H9 (cell line): ENCODE results near the gene ADARB2. TPM values are rescaled to one million over a fixed set of nuclear protein-coding genes. Genes with fewer than 3 reads are reported as not detected.

Source experiments
- DNase-seq: peaks from one replicate; pipeline ENCODE4 v3.0.0-alpha.2; 2017
- H2AFZ ChIP-seq: one replicate; pipeline ENCODE4 v1.6.1; 2013; ENCODE audit warnings: mild to moderate bottlenecking, low read length, control low read depth, moderate library complexity
- H2AK5ac ChIP-seq: 2 replicates; pipeline ENCODE4 v1.6.1; 2013; ENCODE audit warnings: low read length, control low read depth, mixed read lengths; ENCODE audit not compliant: insufficient read length
- H2BK120ac ChIP-seq: one replicate; pipeline ENCODE4 v1.6.1; 2013; ENCODE audit warnings: low read depth, mild to moderate bottlenecking, low read length, control low read depth, inconsistent platforms; ENCODE audit not compliant: poor library complexity, severe bottlenecking
- H2BK12ac ChIP-seq: 2 replicates; pipeline ENCODE4 v1.6.1; 2013; ENCODE audit warnings: low read length, control low read depth, mixed read lengths, low read depth; ENCODE audit not compliant: insufficient read length
- H2BK15ac ChIP-seq: 2 replicates; pipeline ENCODE4 v1.6.1; 2013; ENCODE audit warnings: low read depth, low read length, control low read depth
- H2BK20ac ChIP-seq: one replicate; pipeline ENCODE4 v1.6.1; 2013; ENCODE audit warnings: low read depth, mild to moderate bottlenecking, low read length, control low read depth, inconsistent platforms; ENCODE audit not compliant: poor library complexity, severe bottlenecking
- H2BK5ac ChIP-seq: 2 replicates; pipeline ENCODE4 v1.6.1; 2013; ENCODE audit warnings: low read length, control low read depth, mixed read lengths; ENCODE audit not compliant: insufficient read length
- H3K14ac ChIP-seq: 2 replicates; pipeline ENCODE4 v1.6.1; 2013; ENCODE audit warnings: low read length, control low read depth; ENCODE audit not compliant: insufficient read depth
- H3K18ac ChIP-seq: 2 replicates; pipeline ENCODE4 v1.6.1; 2013; ENCODE audit warnings: low read depth, mild to moderate bottlenecking, mixed read lengths, low read length, control low read depth; ENCODE audit not compliant: insufficient read length
- H3K23ac ChIP-seq: 2 replicates; pipeline ENCODE4 v1.6.1; 2013; ENCODE audit warnings: low read length, control low read depth, mixed read lengths, low read depth; ENCODE audit not compliant: insufficient read length
- H3K23me2 ChIP-seq: 2 replicates; pipeline ENCODE4 v1.6.1; 2013; ENCODE audit warnings: low read depth, mild to moderate bottlenecking, mixed read lengths, low read length, control low read depth; ENCODE audit not compliant: insufficient read length, poor library complexity, severe bottlenecking
- H3K27ac ChIP-seq: 2 replicates; pipeline ENCODE4 v1.5.1; 2013; ENCODE audit warnings: low read length, control low read depth, mixed read lengths, low read depth; ENCODE audit not compliant: insufficient read length
- H3K27me3 ChIP-seq: 2 replicates; pipeline ENCODE4 v1.6.1; 2013; ENCODE audit warnings: low read length, control low read depth, inconsistent platforms; ENCODE audit not compliant: insufficient read depth
- H3K4ac ChIP-seq: 2 replicates; pipeline ENCODE4 v1.6.1; 2013; ENCODE audit warnings: low read depth, mild to moderate bottlenecking, control low read depth, inconsistent platforms, low read length, moderate library complexity
- H3K4me1 ChIP-seq: 2 replicates; pipeline ENCODE4 v1.6.1; 2013; ENCODE audit warnings: low read length, control low read depth, inconsistent platforms; ENCODE audit not compliant: insufficient read depth
- H3K4me2 ChIP-seq: 2 replicates; pipeline ENCODE4 v1.6.1; 2013; ENCODE audit warnings: low read length, control low read depth, mixed read lengths; ENCODE audit not compliant: insufficient read length, insufficient read depth
- H3K56ac ChIP-seq: 2 replicates; pipeline ENCODE4 v1.6.1; 2013; ENCODE audit warnings: low read depth, mild to moderate bottlenecking, mixed read lengths, low read length, control low read depth; ENCODE audit not compliant: insufficient read length
- H3K79me1 ChIP-seq: 2 replicates; pipeline ENCODE4 v1.6.1; 2013; ENCODE audit warnings: low read depth, mild to moderate bottlenecking, moderate library complexity, low read length, control low read depth, inconsistent platforms; ENCODE audit not compliant: insufficient read depth, poor library complexity, severe bottlenecking
- H3K79me2 ChIP-seq: 2 replicates; pipeline ENCODE4 v1.6.1; 2013; ENCODE audit warnings: low read length, control low read depth, inconsistent platforms; ENCODE audit not compliant: insufficient read depth
- H3K9ac ChIP-seq: 2 replicates; pipeline ENCODE4 v1.6.1; 2013; ENCODE audit warnings: low read length, control low read depth, mixed read lengths; ENCODE audit not compliant: insufficient read length; ENCODE audit errors: extremely low read depth
- H3K9me3 ChIP-seq: one replicate; pipeline ENCODE4 v1.6.1; 2013; ENCODE audit warnings: low read depth, low read length, inconsistent platforms; ENCODE audit not compliant: control insufficient read depth
- H3T11ph ChIP-seq: one replicate; pipeline ENCODE4 v1.6.1; 2013; ENCODE audit warnings: mild to moderate bottlenecking, low read length, control low read depth, inconsistent platforms
- H4K20me1 ChIP-seq: one replicate; pipeline ENCODE4 v1.6.1; 2013; ENCODE audit not compliant: control insufficient read depth, insufficient read length, insufficient read depth
- H4K5ac ChIP-seq: 2 replicates; pipeline ENCODE4 v1.6.1; 2013; ENCODE audit warnings: low read depth, mild to moderate bottlenecking, mixed read lengths, low read length, control low read depth; ENCODE audit not compliant: insufficient read length
- H4K8ac ChIP-seq: replicated peaks from 2 replicates; pipeline ENCODE4 v1.6.1; 2013; ENCODE audit warnings: low read length, control low read depth, mixed read lengths, low read depth; ENCODE audit not compliant: insufficient read length
- H4K91ac ChIP-seq: 2 replicates; pipeline ENCODE4 v1.6.1; 2013; ENCODE audit warnings: low read depth, mild to moderate bottlenecking, moderate library complexity, mixed read lengths, low read length, control low read depth; ENCODE audit not compliant: insufficient read length
- H3K27ac Mint-ChIP-seq, 3 experiments: 2 replicates in 2 of 3; 3 replicates in 1 of 3; pipeline ENCODE4 v1.8.0; 2020 to 2021; ENCODE audit warnings: mixed read lengths in 3 of 3, mild to moderate bottlenecking in 1 of 3, moderate library complexity in 1 of 3
- H3K27me3 Mint-ChIP-seq: 2 replicates; pipeline ENCODE4 v1.8.0; 2021; ENCODE audit warnings: low read depth, mild to moderate bottlenecking, moderate library complexity, mixed read lengths
- H3K36me3 Mint-ChIP-seq, 3 experiments: 2 replicates in 2 of 3; 3 replicates in 1 of 3; pipeline ENCODE4 v1.8.0; 2020 to 2021; ENCODE audit warnings: low read depth in 3 of 3, mixed read lengths in 3 of 3; ENCODE audit not compliant: insufficient read depth in 1 of 3
- H3K4me1 Mint-ChIP-seq, 2 experiments: 2 replicates each; pipeline ENCODE4 v1.8.0; 2020; ENCODE audit warnings: mixed read lengths in 2 of 2
- H3K4me3 Mint-ChIP-seq, 2 experiments: 2 replicates in 1 of 2; 3 replicates in 1 of 2; pipeline ENCODE4 v1.8.0; 2020 to 2021; ENCODE audit warnings: mild to moderate bottlenecking in 2 of 2, mixed read lengths in 2 of 2, moderate library complexity in 1 of 2
- H3K9me3 Mint-ChIP-seq, 2 experiments: 2 replicates in 1 of 2; 3 replicates in 1 of 2; pipeline ENCODE4 v1.8.0; 2020; ENCODE audit warnings: mild to moderate bottlenecking in 2 of 2, mixed read lengths in 2 of 2, moderate library complexity in 1 of 2
- CTCF ChIP-seq: fragments of 200-600 bp; sonication (generic); conservative IDR thresholded peaks from 3 replicates; pipeline ENCODE4 v1.8.0; 2021; ENCODE audit warnings: antibody characterized with exemption, mild to moderate bottlenecking
- WGBS: extraction: QIAGEN DNeasy Blood & Tissue Kit; methylation state at CpG from one replicate; pipeline ENCODE4 v1.1.7; 2013; ENCODE audit warnings: missing lambda C conversion rate, low lambda C conversion rate, mixed read lengths; ENCODE audit not compliant: insufficient read length; ENCODE audit errors: extremely low coverage; 5-methylcytosine and 5-hydroxymethylcytosine counted together
- total RNA-seq: library from RNA; stranded (reverse); gene quantifications from 2 replicates; pipeline ENCODE4 v1.2.1, GENCODE V29; 2021

Gene ADARB2
- total RNA-seq, 1 experiment from 2014 or later = 0.87 TPM

- H2BK15ac ChIP-seq = no peak overlapping the region
- no peak overlapping the region for H2AFZ ChIP-seq
- no peaks in the 10 kb centered on the region for H3K23me2 ChIP-seq
- H2AK5ac ChIP-seq = no peak overlapping the region
- H3K9me3 ChIP-seq = no peaks in the 10 kb centered on the region
- no peak overlapping the region for H3K18ac ChIP-seq
- no peaks in the 10 kb centered on the region for H3K27me3 ChIP-seq
- H3K56ac ChIP-seq = no peak overlapping the region
- no peak overlapping the region for H3K4me3 Mint-ChIP-seq
- H3K27ac Mint-ChIP-seq = no peak overlapping the region
- no peak overlapping the region for H3T11ph ChIP-seq
- H3K27ac ChIP-seq = no peak overlapping the region
- H3K9ac ChIP-seq = no peak overlapping the region
- H2BK5ac ChIP-seq = no peak overlapping the region
- no peak overlapping the region for H3K4ac ChIP-seq
- H3K36me3 Mint-ChIP-seq = peaks cover 0 to 2% (median 0%) of the 10 kb centered on the region in 3 experiments; a peak in 2 of 7 replicates
- H2BK20ac ChIP-seq = no peak overlapping the region
- no CpG with 5 or more reads among the region's 5 CpGs for WGBS
- H3K79me1 ChIP-seq = no peaks in the 10 kb centered on the region
- H3K4me1 ChIP-seq = peaks cover 2% of the 10 kb centered on the region; the same call in 1 of the 2 replicates
- DNase-seq = no peak
- no peak overlapping the region for H3K23ac ChIP-seq
- no peaks in the 10 kb centered on the region for H3K79me2 ChIP-seq
- peaks cover 15 to 20% of the 10 kb centered on the region in 2 experiments for H3K4me1 Mint-ChIP-seq
- H3K14ac ChIP-seq = no peak overlapping the region
- peaks cover 5% of the 10 kb centered on the region; the same call in 1 of the 2 replicates for H3K27me3 Mint-ChIP-seq
- H2BK120ac ChIP-seq = no peak overlapping the region
- H2BK12ac ChIP-seq = no peak overlapping the region
- no peaks in the 10 kb centered on the region for H3K9me3 Mint-ChIP-seq
- H3K4me2 ChIP-seq = no peak overlapping the region
- TF ChIP-seq CTCF = no peak
- H4K20me1 ChIP-seq = peaks cover 6% of the 10 kb centered on the region
- no peak overlapping the region for H4K8ac ChIP-seq
- H4K91ac ChIP-seq = no peak overlapping the region
- no peak overlapping the region for H4K5ac ChIP-seq
These were observed 103.1 kb downstream of the ADARB2 start for GRCh38 chr10:1634239-1634638.
